K562 (cell line): ENCODE data around the gene CCN6. TPM values are rescaled to one million over a fixed set of nuclear protein-coding genes. Genes with fewer than 3 reads are reported as not detected.

Experiments used
- ATAC-seq: fragments of 200-7000 bp; cut with Tn5 transposase; 3 replicates; pipeline ENCODE4 v1.9.1; 2020; ENCODE audit warnings: moderate library complexity
- BruUV-seq: library from RNA; stranded (reverse); fragments of 400-500 nt; replicated peaks from 2 replicates; lab custom pipeline; 2021; lab: Mats Ljungman, UMichigan
- CTCF ChIA-PET: fragments of 300-600 bp; formaldehyde crosslinking; extraction: SDS; loops from one replicate; lab custom pipeline; 2021; ENCODE audit warnings: low intra/inter-chr PET ratio; lab: Yijun Ruan, JAX
- POLR2A ChIA-PET: fragments of 300-600, 350-650 bp; sonication (Branson Sonifier 250); formaldehyde crosslinking; extraction: SDS; loops from one replicate; lab custom pipeline; 2021; ENCODE audit warnings: antibody characterized with exemption, inconsistent platforms; lab: Yijun Ruan, JAX
- DNase-seq, 4 experiments: peaks; one replicate each; pipeline versions ENCODE4 v3.0.0 to v3.0.0-alpha.2; 2011 to 2018; ENCODE audit warnings: low spot score in 3 of 4, mixed read lengths in 3 of 4; ENCODE audit errors: extremely low read depth in 1 of 4
- FAIRE-seq: peaks from 2 replicates; lab custom pipeline; 2011; peaks lifted over from hg19 to GRCh38; lab: Jason Lieb, UNC
- H2AFZ ChIP-seq: 2 replicates; pipeline ENCODE4 v1.6.0; 2011; ENCODE audit warnings: low read depth, low read length, control low read depth, inconsistent platforms
- H3K27ac ChIP-seq: fragments of 200-600 bp; 3 replicates; pipeline ENCODE4 v1.8.0; 2011; ENCODE audit warnings: low read depth, mild to moderate bottlenecking, control low read depth, inconsistent platforms, low read length, moderate library complexity, mixed read lengths; ENCODE audit errors: extremely low read depth
- H3K27me3 ChIP-seq, 2 experiments: fragments of 300-600 bp in 1 of 2; 2 replicates in 1 of 2; 3 replicates in 1 of 2; pipeline versions ENCODE4 v1.6.0 to v1.8.0; 2011; ENCODE audit warnings: inconsistent platforms in 2 of 2, low read length in 2 of 2, mild to moderate bottlenecking in 1 of 2, mixed read lengths in 1 of 2, moderate library complexity in 1 of 2; ENCODE audit not compliant: control insufficient read depth in 2 of 2, insufficient read depth in 2 of 2
- H3K36me3 ChIP-seq: fragments of 300-600 bp; 3 replicates; pipeline ENCODE4 v1.8.0; 2011; ENCODE audit warnings: mild to moderate bottlenecking, low read length, inconsistent platforms; ENCODE audit not compliant: control insufficient read depth, insufficient read depth
- H3K4me1 ChIP-seq, 2 experiments: fragments of 200-600 bp in 1 of 2; replicated peaks in 1 of 2; 2 replicates in 1 of 2; 3 replicates in 1 of 2; pipeline versions ENCODE4 v1.5.1 to v1.8.0; 2011; ENCODE audit warnings: inconsistent platforms in 2 of 2, low read length in 2 of 2, mild to moderate bottlenecking in 1 of 2, mixed read lengths in 1 of 2, moderate library complexity in 1 of 2; ENCODE audit not compliant: control insufficient read depth in 2 of 2, insufficient read depth in 2 of 2
- H3K4me2 ChIP-seq: 2 replicates; pipeline ENCODE4 v1.6.1; 2011; ENCODE audit warnings: low read length, control low read depth, inconsistent platforms, mixed read lengths; ENCODE audit not compliant: insufficient read depth
- H3K4me3 ChIP-seq: fragments of 200-600 bp; sonication (generic), shearing (Covaris generic); 2 replicates; pipeline ENCODE4 v1.5.1; 2016; ENCODE audit warnings: control low read depth, inconsistent platforms
- H3K79me2 ChIP-seq: fragments of 200-600 bp; 3 replicates; pipeline ENCODE4 v1.8.0; 2011; ENCODE audit warnings: low read length, inconsistent platforms; ENCODE audit not compliant: control insufficient read depth, insufficient read depth
- H3K9ac ChIP-seq, 2 experiments: 2 replicates each; pipeline versions ENCODE4 v1.6.0 to v1.6.1; 2011; ENCODE audit warnings: low read depth in 2 of 2, low read length in 2 of 2, control low read depth in 1 of 2, inconsistent platforms in 1 of 2, mild to moderate bottlenecking in 1 of 2, mixed read lengths in 1 of 2; ENCODE audit not compliant: insufficient read depth in 1 of 2
- H3K9me1 ChIP-seq: one replicate; pipeline ENCODE4 v1.6.0; 2011; ENCODE audit warnings: inconsistent platforms, mild to moderate bottlenecking, low read length, moderate library complexity; ENCODE audit not compliant: control insufficient read depth, insufficient read depth
- H3K9me3 ChIP-seq: replicated peaks from 2 replicates; pipeline ENCODE4 v1.5.1; 2011; ENCODE audit warnings: low read depth, low read length, inconsistent platforms; ENCODE audit not compliant: control insufficient read depth, insufficient read depth
- H4K20me1 ChIP-seq: replicated peaks from 2 replicates; pipeline ENCODE4 v1.6.1; 2011; ENCODE audit warnings: low read length, inconsistent platforms, mixed read lengths; ENCODE audit not compliant: control insufficient read depth, insufficient read depth
- CHCHD3 ChIP-seq: fragments of 250-450 bp; sonication (Bioruptor Pico); IDR thresholded peaks from 2 replicates; pipeline ENCODE4 v2.1.2; 2022; ENCODE audit warnings: mild to moderate bottlenecking
- FOSL1 ChIP-seq: fragments of 200-800 bp; sonication (Bioruptor generic); conservative IDR thresholded peaks from 2 replicates; pipeline ENCODE4 v1.6.1; 2016; ENCODE audit warnings: missing genetic modification characterization, missing compliant biosample characterization
- NCOA2 ChIP-seq, 2 experiments: fragments of 450-650 bp; IDR thresholded peaks; 2 replicates each; pipeline ENCODE4 v1.6.1; 2018; ENCODE audit warnings: mild to moderate bottlenecking in 2 of 2, moderate library complexity in 1 of 2; ENCODE audit not compliant: partially characterized antibody in 2 of 2
- NR0B1 ChIP-seq: fragments of 450-650 bp; IDR thresholded peaks from one replicate; pipeline ENCODE4 v1.6.1; 2018; ENCODE audit warnings: mild to moderate bottlenecking, moderate library complexity; ENCODE audit not compliant: partially characterized antibody
- NRF1 ChIP-seq, 2 experiments: fragments of 450-650 bp; IDR thresholded peaks in 1 of 2; conservative IDR thresholded peaks in 1 of 2; 2 replicates each; pipeline ENCODE4 v1.6.1; 2014; ENCODE audit warnings: mild to moderate bottlenecking in 2 of 2
- PCBP2 ChIP-seq: fragments of 200-400 bp; formaldehyde crosslinking; IDR thresholded peaks from 2 replicates; pipeline ENCODE4 v1.6.1; 2018; ENCODE audit warnings: low read length, low read depth, mild to moderate bottlenecking, moderate library complexity; ENCODE audit not compliant: poor library complexity, severe bottlenecking
- RFX5 ChIP-seq: IDR thresholded peaks from 2 replicates; pipeline ENCODE4 v1.6.1; 2011; ENCODE audit warnings: low read depth, mild to moderate bottlenecking, improper control_type of control experiment, low read length
- SREBF2 ChIP-seq: sonication (generic); formaldehyde crosslinking; IDR thresholded peaks from 2 replicates; pipeline ENCODE4 v1.4.0; 2020; ENCODE audit warnings: mild to moderate bottlenecking, missing genetic modification reagents
- YY1 ChIP-seq, 3 experiments: IDR thresholded peaks; 2 replicates each; pipeline ENCODE4 v1.6.1; 2011; ENCODE audit warnings: low read length in 2 of 3, mild to moderate bottlenecking in 2 of 3, moderate library complexity in 2 of 3, borderline replicate concordance in 1 of 3, control low read depth in 1 of 3, low read depth in 1 of 3; ENCODE audit not compliant: insufficient read depth in 3 of 3, insufficient replicate concordance in 2 of 3, control insufficient read depth in 1 of 3, insufficient read length in 1 of 3; ENCODE audit errors: extremely low read depth in 1 of 3
- ZNF407 ChIP-seq: fragments of 450-650 bp; IDR thresholded peaks from 2 replicates; pipeline ENCODE4 v1.6.1; 2016; ENCODE audit warnings: low read depth
- WGBS: fragments of 100-300 bp; shearing (Covaris generic); methylation state at CpG from one replicate; pipeline ENCODE4 v1.1.6; 2016; ENCODE audit warnings: low coverage, mixed read lengths; ENCODE audit not compliant: insufficient coverage; ENCODE audit errors: missing lambda C conversion rate; 5-methylcytosine and 5-hydroxymethylcytosine counted together
- in situ Hi-C: fragments of 300-500 bp; cut with MboI; formaldehyde crosslinking; loops from 4 replicates; pipeline ENCODE4 v1.15.0; 2018; ENCODE audit warnings: inconsistent platforms, mixed read lengths
- intact Hi-C: fragments of 100-400 bp; cut with micrococcal nuclease; formaldehyde crosslinking; loops from 2 replicates; pipeline ENCODE4 v1.14.2; 2022
- polyA plus RNA-seq, 8 experiments: library from polyadenylated mRNA; depleted of rRNA in 4 of 8; stranded (reverse) in 5 of 8; unstranded in 3 of 8; fragments of >200 nt; fragmentation: Nextera tagmentation in 2 of 8; fragmentation: Illumina TruSeq in 1 of 8; extraction: Ambion mirVana in 2 of 8; extraction: Trizol in 1 of 8; gene quantifications; 2 replicates each; pipeline versions ENCODE4 v1.2.1 to v1.2.3, GENCODE V29; 2011 to 2014; ENCODE audit warnings: inconsistent platforms in 1 of 8, missing spikeins in 1 of 8
- total RNA-seq, 7 experiments: library from RNA; depleted of rRNA in 6 of 7; stranded (reverse); fragments of >200 nt in 6 of 7; fragmentation: Illumina TruSeq in 2 of 7; extraction: Trizol in 2 of 7; gene quantifications; 2 replicates each; pipeline versions ENCODE4 v1.2.1 to v1.2.3, GENCODE V29; 2011 to 2021; ENCODE audit warnings: low replicate concordance in 1 of 7

CCN6 gene
- total and polyA plus RNA-seq, 9 of the 15 experiments (the other 6 are each of a cell fraction or from before 2014, with no cell fraction given): 0.04 to 0.62 (median 0.21) TPM; not detected in 2

GRCh38 chr6:112085286-112086065 is 31.6 kb downstream of the CCN6 start:
- H3K9me1 ChIP-seq: no peaks in the 10 kb centered on the region
- H3K9me3 ChIP-seq: no peaks in the 10 kb centered on the region
- H3K27me3 ChIP-seq: no peaks in the 10 kb centered on the region; a peak in 1 of 5 replicates
- in situ Hi-C loops: no loop called here
- peaks cover 34% of the 10 kb centered on the region for H3K36me3 ChIP-seq
- BruUV-seq: no TSS peak
- ChIA-PET POLR2A (interaction anchor here (1.0 to 1.4 kb wide), 3 partner anchors 9 to 29 kb away, joined by 3 to 4 read pairs (median 3); no protein-coding TSS in a partner anchor), CTCF (interaction anchor here (2.2 kb wide), 1 partner anchor 78 kb away, joined by 11 read pairs; no protein-coding TSS in a partner anchor)
- H3K9ac ChIP-seq: no peak overlapping the region
- peaks cover 9% of the 10 kb centered on the region; the same call in 2 of the 3 replicates for H3K79me2 ChIP-seq
- no peak overlapping the region for H3K4me2 ChIP-seq
- 85% methylated on average over 8 of the region's 8 CpGs for WGBS
- FAIRE-seq: no peak
- H3K4me1 ChIP-seq: no peaks in the 10 kb centered on the region; a peak in 1 of 5 replicates
- H2AFZ ChIP-seq: no peak overlapping the region
- no peak overlapping the region for H3K4me3 ChIP-seq
- no peaks in the 10 kb centered on the region for H4K20me1 ChIP-seq
- H3K27ac ChIP-seq: no peak overlapping the region
- no peak for DNase-seq
- no peak for ATAC-seq
- intact Hi-C loops: loop anchor here (2.0 to 5.0 kb wide), 2 partner anchors 62 to 77 kb away; no protein-coding TSS in a partner anchor
- no peak for TF ChIP-seq RFX5
- TF ChIP-seq FOSL1 (tag): no peak
- no peak for TF ChIP-seq SREBF2 (CRISPR knock-in tag)
- TF ChIP-seq NR0B1: no peak
- no peak for TF ChIP-seq NCOA2 (IDR thresholded peaks at IDR 0.05; ENCODE audit: partially characterized antibody in 2 of 2)
- no peak for TF ChIP-seq CHCHD3 (CRISPR knock-in tag)
- TF ChIP-seq NRF1 (conservative IDR thresholded peaks at IDR 0.05 in 1 of 2, IDR thresholded peaks at IDR 0.05 in 1 of 2): no peak
- TF ChIP-seq PCBP2: no peak
- no peak for TF ChIP-seq ZNF407
- TF ChIP-seq YY1 (IDR thresholded peaks at IDR 0.05; ENCODE audit: borderline replicate concordance in 1 of 3, control insufficient read depth in 1 of 3, extremely low read depth in 1 of 3, insufficient read depth in 3 of 3, insufficient read length in 1 of 3, insufficient replicate concordance in 2 of 3, low read depth in 1 of 3, low read length in 2 of 3): no peak
